ENCODE results near the gene JAKMIP1. TPM values are rescaled to one million over a fixed set of nuclear protein-coding genes. Genes with fewer than 3 reads are reported as not detected.

The JAKMIP1 gene
- total RNA-seq, 1 donor from 2014 or later = not detected

GRCh38 chr4:6137747-6138135 is 62.6 kb downstream of the JAKMIP1 start:
- H3K4me1 Mint-ChIP-seq = no peaks in the 10 kb centered on the region
- peaks cover 10% of the 10 kb centered on the region for H3K9me3 Mint-ChIP-seq
- H3K27ac Mint-ChIP-seq = no peak overlapping the region
- H3K27me3 Mint-ChIP-seq (ENCODE audit: low read depth) = peaks cover 7% of the 10 kb centered on the region
- no peak for TF ChIP-seq CTCF (IDR thresholded peaks at IDR 0.05; ENCODE audit: unreplicated experiment)
- no peak for DNase-seq (ENCODE audit: low spot score in 2 of 2, unreplicated experiment in 2 of 2)
- H3K36me3 Mint-ChIP-seq = no peaks in the 10 kb centered on the region
- no peak overlapping the region for H3K4me3 Mint-ChIP-seq

- Mint-ChIP-seq H3K4me1 (no peaks in the 10 kb centered on the region), H3K27me3 (ENCODE audit: low read depth) (peaks cover 7% of the 10 kb centered on the region), H3K27ac (no peak overlapping the region), H3K36me3 (no peaks in the 10 kb centered on the region), H3K4me3 (no peak overlapping the region), H3K9me3 (peaks cover 10% of the 10 kb centered on the region)
- no peak for DNase-seq (ENCODE audit: low spot score in 2 of 2, unreplicated experiment in 2 of 2)
- no peak for TF ChIP-seq CTCF (IDR thresholded peaks at IDR 0.05; ENCODE audit: unreplicated experiment)
Measured at GRCh38 chr4:6137027-6137746, 63.2 kb downstream of the JAKMIP1 start.

- H3K36me3 Mint-ChIP-seq = no peaks in the 10 kb centered on the region
- no peak overlapping the region for H3K27ac Mint-ChIP-seq
- no peaks in the 10 kb centered on the region for H3K4me1 Mint-ChIP-seq
- peaks cover 10% of the 10 kb centered on the region for H3K9me3 Mint-ChIP-seq
- H3K27me3 Mint-ChIP-seq (ENCODE audit: low read depth) = peaks cover 11% of the 10 kb centered on the region
- DNase-seq (ENCODE audit: low spot score in 2 of 2, unreplicated experiment in 2 of 2) = no peak
- H3K4me3 Mint-ChIP-seq = no peak overlapping the region
- no peak for TF ChIP-seq CTCF (IDR thresholded peaks at IDR 0.05; ENCODE audit: unreplicated experiment)
Measured at GRCh38 chr4:6134612-6135220, 65.6 kb downstream of the JAKMIP1 start.

- no peak overlapping the region for H3K27ac Mint-ChIP-seq
- no peaks in the 10 kb centered on the region for H3K4me1 Mint-ChIP-seq
- H3K27me3 Mint-ChIP-seq (ENCODE audit: low read depth) = peaks cover 16% of the 10 kb centered on the region
- no peak overlapping the region for H3K4me3 Mint-ChIP-seq
- no peaks in the 10 kb centered on the region for H3K36me3 Mint-ChIP-seq
- DNase-seq (ENCODE audit: low spot score in 2 of 2, unreplicated experiment in 2 of 2) = no peak
- H3K9me3 Mint-ChIP-seq = peaks cover 10% of the 10 kb centered on the region
- TF ChIP-seq CTCF (IDR thresholded peaks at IDR 0.05; ENCODE audit: unreplicated experiment) = no peak
Measured at GRCh38 chr4:6132716-6133115, 67.6 kb downstream of the JAKMIP1 start.

GRCh38 chr4:6128221-6128850 is 72.0 kb downstream of the JAKMIP1 start:
- Mint-ChIP-seq H3K4me3 (no peak overlapping the region), H3K9me3 (no peaks in the 10 kb centered on the region), H3K27me3 (ENCODE audit: low read depth) (peaks cover 12% of the 10 kb centered on the region), H3K36me3 (no peaks in the 10 kb centered on the region), H3K27ac (no peak overlapping the region), H3K4me1 (no peaks in the 10 kb centered on the region)
- no peak for TF ChIP-seq CTCF (IDR thresholded peaks at IDR 0.05; ENCODE audit: unreplicated experiment)
- DNase-seq (ENCODE audit: low spot score in 2 of 2, unreplicated experiment in 2 of 2) = no peak
